ENCODE data around the gene RNF146. TPM values are rescaled to one million over a fixed set of nuclear protein-coding genes. Genes with fewer than 3 reads are reported as not detected.

The RNF146 gene
- total RNA-seq, 4 donors from 2014 or later, result 30.3 to 41.6 (median 35.1) TPM

DNA sequence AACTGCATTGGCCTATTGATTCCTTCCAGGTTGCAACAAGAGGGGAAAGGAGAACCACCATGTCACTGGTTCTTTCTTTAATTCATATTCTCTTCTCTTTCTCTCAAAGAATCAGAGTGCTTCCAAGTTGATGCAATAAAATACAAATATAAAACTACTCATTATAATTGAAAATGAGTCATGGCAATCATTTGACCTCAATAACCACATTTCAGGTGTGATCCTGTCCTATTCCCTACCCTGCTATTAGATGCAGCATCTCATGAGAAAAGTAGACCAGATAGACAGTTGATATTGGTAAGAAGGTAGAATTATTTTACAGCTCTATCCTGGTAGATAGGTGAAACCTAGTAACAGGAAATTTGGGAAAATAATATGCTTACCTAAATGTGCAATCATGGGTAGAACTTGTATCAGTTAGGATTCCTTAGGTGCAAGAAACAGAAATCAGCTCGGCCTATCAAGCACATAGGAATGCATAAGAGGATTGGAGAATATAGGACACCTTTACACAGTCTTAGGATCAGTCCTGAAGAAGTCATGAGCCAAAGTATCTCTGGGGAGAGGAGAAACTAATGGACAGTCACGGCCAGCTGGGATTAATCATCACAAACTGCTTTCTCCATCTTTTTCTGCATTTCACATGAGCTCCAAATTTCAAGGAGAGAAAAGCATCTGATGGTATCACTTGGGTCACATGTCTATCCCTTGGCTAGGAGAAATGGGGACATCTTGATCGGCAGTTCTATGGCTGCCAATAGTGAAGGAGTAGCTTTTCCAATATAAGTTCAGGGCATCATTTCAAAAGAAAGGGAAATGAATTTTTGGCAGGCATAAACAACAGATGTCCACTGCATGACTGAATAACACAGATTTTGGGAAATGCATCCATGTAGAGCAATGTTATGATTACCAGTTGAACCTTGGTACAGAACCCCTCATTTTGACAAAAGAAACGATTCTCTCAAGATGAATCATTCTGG, 19.3 kb upstream of the RNF146 start:
- H3K4me3 ChIP-seq (ENCODE audit: low read depth, poor library complexity, severe bottlenecking), result no peak overlapping the region
- no peak for DNase-seq (ENCODE audit: low spot score in 2 of 2)
- TF ChIP-seq, protein P1, sequence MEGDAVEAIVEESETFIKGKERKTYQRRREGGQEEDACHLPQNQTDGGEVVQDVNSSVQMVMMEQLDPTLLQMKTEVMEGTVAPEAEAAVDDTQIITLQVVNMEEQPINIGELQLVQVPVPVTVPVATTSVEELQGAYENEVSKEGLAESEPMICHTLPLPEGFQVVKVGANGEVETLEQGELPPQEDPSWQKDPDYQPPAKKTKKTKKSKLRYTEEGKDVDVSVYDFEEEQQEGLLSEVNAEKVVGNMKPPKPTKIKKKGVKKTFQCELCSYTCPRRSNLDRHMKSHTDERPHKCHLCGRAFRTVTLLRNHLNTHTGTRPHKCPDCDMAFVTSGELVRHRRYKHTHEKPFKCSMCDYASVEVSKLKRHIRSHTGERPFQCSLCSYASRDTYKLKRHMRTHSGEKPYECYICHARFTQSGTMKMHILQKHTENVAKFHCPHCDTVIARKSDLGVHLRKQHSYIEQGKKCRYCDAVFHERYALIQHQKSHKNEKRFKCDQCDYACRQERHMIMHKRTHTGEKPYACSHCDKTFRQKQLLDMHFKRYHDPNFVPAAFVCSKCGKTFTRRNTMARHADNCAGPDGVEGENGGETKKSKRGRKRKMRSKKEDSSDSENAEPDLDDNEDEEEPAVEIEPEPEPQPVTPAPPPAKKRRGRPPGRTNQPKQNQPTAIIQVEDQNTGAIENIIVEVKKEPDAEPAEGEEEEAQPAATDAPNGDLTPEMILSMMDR (IDR thresholded peaks at IDR 0.05), result no peak
- TF ChIP-seq POLR2A (IDR thresholded peaks at IDR 0.05), result no peak
- 64 to 67% methylated on average over 4 of the region's 4 CpGs for WGBS, 2 donors
- intact Hi-C loops (cut with DNase I; ENCODE audit: low total_unique reads), result no loop called here

DNA sequence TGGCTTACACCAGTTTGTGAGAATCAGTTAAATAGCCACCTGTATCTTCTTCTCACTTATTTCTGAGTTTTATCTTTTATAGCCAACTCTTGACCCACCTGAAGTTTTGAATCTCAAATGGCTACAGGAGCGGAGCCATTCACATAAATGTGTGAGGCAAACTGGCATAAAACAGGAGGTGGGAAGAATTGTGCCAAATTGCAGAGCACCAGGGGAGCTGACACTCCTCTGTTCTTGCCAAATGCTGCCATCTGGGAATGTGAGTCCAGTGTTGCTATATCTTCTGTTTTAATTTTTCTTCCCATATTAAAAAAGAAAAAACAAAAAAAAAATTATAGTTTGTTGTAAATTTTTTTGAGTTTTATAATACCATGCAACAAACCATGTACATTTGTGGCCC, 17.0 kb upstream of the RNF146 start:
- DNase-seq (ENCODE audit: low spot score in 2 of 2), result no peak
- no peak overlapping the region for H3K4me3 ChIP-seq (ENCODE audit: low read depth, poor library complexity, severe bottlenecking)
- WGBS, 2 donors, result 83 to 92% methylated on average over 1 of the region's 1 CpG
- TF ChIP-seq POLR2A (IDR thresholded peaks at IDR 0.05), result no peak
- TF ChIP-seq, protein P1 (IDR thresholded peaks at IDR 0.05), result no peak
- intact Hi-C loops (cut with DNase I; ENCODE audit: low total_unique reads), result no loop called here

DNA sequence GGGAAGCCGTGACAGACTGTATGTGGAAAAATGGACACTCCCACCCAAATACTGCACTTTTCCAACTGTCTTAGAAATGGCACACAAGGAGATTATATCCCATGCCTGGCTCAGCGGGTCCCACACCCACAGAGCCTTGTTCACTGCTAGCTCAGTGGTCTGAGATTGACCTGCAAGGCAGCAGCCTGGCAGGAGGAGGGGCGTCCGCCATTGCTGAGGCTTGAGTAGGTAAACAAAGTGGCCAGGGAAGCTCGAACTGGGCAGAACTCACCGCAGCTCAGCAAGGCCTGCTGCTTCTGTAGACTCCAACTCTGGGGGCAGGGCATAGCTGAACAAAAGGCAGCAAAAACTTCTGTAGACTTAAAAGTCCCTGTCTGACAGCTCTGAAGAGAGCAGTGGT, 11.4 kb upstream of the RNF146 start:
- DNase-seq (ENCODE audit: low spot score in 2 of 2), result no peak
- TF ChIP-seq, protein P1 (IDR thresholded peaks at IDR 0.05), result no peak
- TF ChIP-seq POLR2A (IDR thresholded peaks at IDR 0.05), result no peak
- H3K4me3 ChIP-seq (ENCODE audit: low read depth, poor library complexity, severe bottlenecking), result no peak overlapping the region
- 91 to 94% methylated on average over 6 of the region's 6 CpGs for WGBS, 2 donors
- intact Hi-C loops (cut with DNase I; ENCODE audit: low total_unique reads), result no loop called here

DNA sequence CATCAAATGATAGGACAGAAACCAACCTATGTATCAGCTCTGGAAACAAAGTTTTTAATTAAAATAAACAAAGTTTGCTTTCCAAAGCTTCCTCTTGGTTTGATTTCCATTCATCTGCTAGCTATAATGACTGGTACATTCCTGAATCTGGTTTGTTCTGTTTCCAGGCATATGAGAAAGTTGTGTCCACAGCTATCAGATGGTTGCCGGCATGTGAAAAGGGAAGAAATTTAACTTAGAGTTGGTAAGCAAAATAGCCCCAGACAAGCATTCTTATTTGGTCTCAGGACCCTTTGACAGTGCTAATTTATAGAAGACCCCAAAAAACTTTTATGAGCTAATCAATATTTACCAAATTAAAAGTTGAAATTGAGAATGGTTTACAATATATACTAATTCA, 3.8 kb upstream of the RNF146 start:
- no peak overlapping the region for H3K4me3 ChIP-seq (ENCODE audit: low read depth, poor library complexity, severe bottlenecking)
- intact Hi-C loops (cut with DNase I; ENCODE audit: low total_unique reads), result no loop called here
- DNase-seq (ENCODE audit: low spot score in 2 of 2), result no peak
- no peak for TF ChIP-seq POLR2A (IDR thresholded peaks at IDR 0.05)
- TF ChIP-seq, protein P1 (IDR thresholded peaks at IDR 0.05), result no peak
- WGBS, 2 donors, result 80 to 88% methylated on average over 1 of the region's 1 CpG

DNA sequence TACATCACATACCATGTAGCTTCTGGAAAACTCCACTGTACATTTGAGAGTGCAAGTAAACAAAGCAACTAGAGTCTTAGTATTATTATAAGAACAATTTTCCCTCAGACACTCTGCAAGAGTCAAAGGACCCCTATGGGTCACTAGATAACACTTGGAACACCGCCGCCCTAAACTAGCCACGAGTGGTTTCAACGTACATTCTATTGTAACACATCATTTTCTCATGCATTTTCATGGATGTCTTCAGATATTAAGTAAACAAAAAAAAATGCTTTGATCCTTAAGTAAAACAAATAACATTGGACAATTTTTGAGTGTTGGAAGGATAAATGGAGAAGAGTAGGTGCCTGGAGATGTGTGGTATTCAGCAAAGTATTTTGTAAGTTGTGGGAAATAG, 3.2 kb upstream of the RNF146 start:
- DNase-seq (ENCODE audit: low spot score in 2 of 2), result no peak
- no peak for TF ChIP-seq POLR2A (IDR thresholded peaks at IDR 0.05)
- TF ChIP-seq, protein P1 (IDR thresholded peaks at IDR 0.05), result no peak
- 71 to 73% methylated on average over 4 of the region's 4 CpGs for WGBS, 2 donors
- intact Hi-C loops (cut with DNase I; ENCODE audit: low total_unique reads), result no loop called here
- H3K4me3 ChIP-seq (ENCODE audit: low read depth, poor library complexity, severe bottlenecking), result no peak overlapping the region
